ENCODE results near the gene PTPRU. TPM values are rescaled to one million over a fixed set of nuclear protein-coding genes. Genes with fewer than 3 reads are reported as not detected.
A peak's percentile ranks its signal among the peaks of the same experiment; 100 is the strongest.

Gene PTPRU
- total RNA-seq, 6 experiments from 2014 or later: 5.6 to 8.1 (median 7.0) TPM

GRCh38 chr1:29256979-29257804, 20.9 kb downstream of the PTPRU start:
- no peaks in the 10 kb centered on the region; the same call in 1 of the 2 replicates for H3K4me1 Mint-ChIP-seq (ENCODE audit: low read depth)
- H3K36me3 Mint-ChIP-seq (ENCODE audit: low read depth): no peaks in the 10 kb centered on the region
- H3K27ac Mint-ChIP-seq: no peak overlapping the region
- no peaks in the 10 kb centered on the region; the same call in none of the 2 replicates for H3K27me3 Mint-ChIP-seq (ENCODE audit: insufficient read depth)
- no peak for TF ChIP-seq CTCF (IDR thresholded peaks at IDR 0.05)
- DNase-seq: no peak
- H3K4me3 Mint-ChIP-seq: no peak overlapping the region
- H3K9me3 Mint-ChIP-seq: no peaks in the 10 kb centered on the region

GRCh38 chr1:29258189-29258975, 22.1 kb downstream of the PTPRU start:
- Mint-ChIP-seq H3K36me3 (ENCODE audit: low read depth) (no peaks in the 10 kb centered on the region), H3K4me1 (ENCODE audit: low read depth) (no peaks in the 10 kb centered on the region; the same call in 1 of the 2 replicates), H3K27ac (no peak overlapping the region)

GRCh38 chr1:29258976-29259801, 22.9 kb downstream of the PTPRU start:
- TF ChIP-seq CTCF (IDR thresholded peaks at IDR 0.05): peak; percentile 16; the same call in 1 of the 2 replicates
- no peak for DNase-seq
- H3K36me3 Mint-ChIP-seq (ENCODE audit: low read depth): no peaks in the 10 kb centered on the region
- H3K4me1 Mint-ChIP-seq (ENCODE audit: low read depth): no peaks in the 10 kb centered on the region; the same call in 1 of the 2 replicates
- H3K27ac Mint-ChIP-seq: no peak overlapping the region
- H3K9me3 Mint-ChIP-seq: no peaks in the 10 kb centered on the region
- peak overlapping the region; percentile 76 for H3K4me3 Mint-ChIP-seq
- no peaks in the 10 kb centered on the region; the same call in none of the 2 replicates for H3K27me3 Mint-ChIP-seq (ENCODE audit: insufficient read depth)

More at GRCh38 chr1:29258189-29258975, 22.1 kb downstream of the PTPRU start:
- no peaks in the 10 kb centered on the region; the same call in none of the 2 replicates for H3K27me3 Mint-ChIP-seq (ENCODE audit: insufficient read depth)
- no peak overlapping the region for H3K4me3 Mint-ChIP-seq
- TF ChIP-seq CTCF (IDR thresholded peaks at IDR 0.05): no peak
- H3K9me3 Mint-ChIP-seq: no peaks in the 10 kb centered on the region
- no peak for DNase-seq

- Mint-ChIP-seq H3K27ac (no peak overlapping the region), H3K27me3 (ENCODE audit: insufficient read depth) (no peaks in the 10 kb centered on the region; the same call in none of the 2 replicates), H3K4me3 (peak overlapping the region; percentile 76), H3K9me3 (no peaks in the 10 kb centered on the region), H3K36me3 (ENCODE audit: low read depth) (no peaks in the 10 kb centered on the region), H3K4me1 (ENCODE audit: low read depth) (peaks cover 6% of the 10 kb centered on the region)
- no peak for DNase-seq
- TF ChIP-seq CTCF (IDR thresholded peaks at IDR 0.05): no peak; the same call in 1 of the 2 replicates
Measured at GRCh38 chr1:29259802-29260441, 23.6 kb downstream of the PTPRU start.

Measured in HFFc6 (cell line).